ENCODE measurements around the gene FBXW11.
"Not testable (repeated sequence)": the region's sequence is repeated elsewhere in the genome, so short reads cannot be mapped to it uniquely, and the experiment has no call there.

DNA sequence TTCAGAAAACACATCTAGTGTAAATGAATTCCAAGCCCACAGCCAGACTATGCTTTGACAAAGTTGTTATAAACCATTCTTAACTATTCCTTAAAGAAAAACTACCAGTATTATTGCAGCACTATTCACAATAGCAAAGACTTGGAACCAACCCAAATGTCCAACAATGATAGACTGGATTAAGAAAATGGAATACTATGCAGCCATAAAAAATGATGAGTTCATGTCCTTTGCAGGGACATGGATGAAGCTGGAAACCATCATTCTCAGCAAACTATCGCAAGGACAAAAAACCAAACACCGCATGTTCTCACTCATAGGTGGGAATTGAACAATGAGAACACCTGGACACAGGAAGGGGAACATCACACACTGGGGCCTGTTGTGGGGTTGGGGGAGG, 120.4 kb downstream of the FBXW11 start:
- TF ChIP-seq, protein P1, sequence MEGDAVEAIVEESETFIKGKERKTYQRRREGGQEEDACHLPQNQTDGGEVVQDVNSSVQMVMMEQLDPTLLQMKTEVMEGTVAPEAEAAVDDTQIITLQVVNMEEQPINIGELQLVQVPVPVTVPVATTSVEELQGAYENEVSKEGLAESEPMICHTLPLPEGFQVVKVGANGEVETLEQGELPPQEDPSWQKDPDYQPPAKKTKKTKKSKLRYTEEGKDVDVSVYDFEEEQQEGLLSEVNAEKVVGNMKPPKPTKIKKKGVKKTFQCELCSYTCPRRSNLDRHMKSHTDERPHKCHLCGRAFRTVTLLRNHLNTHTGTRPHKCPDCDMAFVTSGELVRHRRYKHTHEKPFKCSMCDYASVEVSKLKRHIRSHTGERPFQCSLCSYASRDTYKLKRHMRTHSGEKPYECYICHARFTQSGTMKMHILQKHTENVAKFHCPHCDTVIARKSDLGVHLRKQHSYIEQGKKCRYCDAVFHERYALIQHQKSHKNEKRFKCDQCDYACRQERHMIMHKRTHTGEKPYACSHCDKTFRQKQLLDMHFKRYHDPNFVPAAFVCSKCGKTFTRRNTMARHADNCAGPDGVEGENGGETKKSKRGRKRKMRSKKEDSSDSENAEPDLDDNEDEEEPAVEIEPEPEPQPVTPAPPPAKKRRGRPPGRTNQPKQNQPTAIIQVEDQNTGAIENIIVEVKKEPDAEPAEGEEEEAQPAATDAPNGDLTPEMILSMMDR (IDR thresholded peaks at IDR 0.05) = not testable (repeated sequence)
- TF ChIP-seq ZFX (IDR thresholded peaks at IDR 0.05; ENCODE audit: borderline replicate concordance) = not testable (repeated sequence)
